Nephron progenitor cell (in vitro differentiated cells): ENCODE results near the gene PKNOX1.
"Not testable (repeated sequence)": the region's sequence is repeated elsewhere in the genome, so short reads cannot be mapped to it uniquely, and the experiment has no call there.

ENCODE experiments used
- DNase-seq: peaks from one replicate; pipeline ENCODE4 v3.0.0; 2021
- H3K27ac Mint-ChIP-seq: 2 replicates; pipeline ENCODE4 v1.8.0; 2021; ENCODE audit warnings: mild to moderate bottlenecking, moderate library complexity, mixed read lengths
- H3K27me3 Mint-ChIP-seq: 2 replicates; pipeline ENCODE4 v1.8.0; 2021; ENCODE audit warnings: mild to moderate bottlenecking, low read depth, mixed read lengths; ENCODE audit not compliant: poor library complexity
- H3K36me3 Mint-ChIP-seq: 2 replicates; pipeline ENCODE4 v1.8.0; 2021; ENCODE audit warnings: low read depth, mixed read lengths
- H3K4me1 Mint-ChIP-seq: 2 replicates; pipeline ENCODE4 v1.8.0; 2021; ENCODE audit warnings: mixed read lengths
- H3K4me3 Mint-ChIP-seq: 2 replicates; pipeline ENCODE4 v1.8.0; 2021; ENCODE audit warnings: mild to moderate bottlenecking, moderate library complexity, mixed read lengths
- H3K9me3 Mint-ChIP-seq: 2 replicates; pipeline ENCODE4 v1.8.0; 2021; ENCODE audit warnings: mild to moderate bottlenecking, moderate library complexity, mixed read lengths
- TF ChIP-seq, protein P1 (sequence below): fragments of 200-600 bp; sonication (generic); IDR thresholded peaks from 2 replicates; pipeline ENCODE4 v1.5.0; 2021; ENCODE audit warnings: antibody characterized with exemption

The PKNOX1 gene

DNA sequence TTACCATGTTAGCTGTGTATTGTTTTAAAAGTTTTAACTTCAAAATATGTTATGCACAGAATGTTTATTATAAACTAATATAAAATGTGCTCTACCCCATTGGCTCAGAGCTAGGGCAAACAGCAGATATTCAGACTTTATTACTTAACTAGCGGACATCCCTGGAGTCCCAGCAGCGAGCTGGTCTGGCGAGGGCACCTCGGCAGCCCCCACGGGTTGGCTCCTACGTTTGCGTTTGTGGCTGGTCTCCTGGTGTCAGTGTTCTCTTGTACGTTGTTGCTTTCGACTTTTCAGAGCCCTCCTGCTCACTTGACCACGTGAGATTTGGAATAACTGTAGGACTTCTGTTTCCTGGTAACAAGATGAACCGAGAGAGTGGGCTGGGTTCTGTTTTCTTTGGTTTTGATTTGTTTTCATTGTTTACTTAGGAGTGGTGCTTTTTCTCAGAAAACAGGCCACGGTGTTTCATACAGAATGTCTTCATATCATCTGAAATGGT is 56.8 kb downstream of the PKNOX1 start:
- Mint-ChIP-seq H3K36me3 (peaks cover 49% of the 10 kb centered on the region), H3K4me3 (no peak overlapping the region), H3K9me3 (no peaks in the 10 kb centered on the region), H3K4me1 (no peaks in the 10 kb centered on the region), H3K27ac (peak overlapping the region; percentile 30), H3K27me3 (no peaks in the 10 kb centered on the region)
- TF ChIP-seq, protein P1, sequence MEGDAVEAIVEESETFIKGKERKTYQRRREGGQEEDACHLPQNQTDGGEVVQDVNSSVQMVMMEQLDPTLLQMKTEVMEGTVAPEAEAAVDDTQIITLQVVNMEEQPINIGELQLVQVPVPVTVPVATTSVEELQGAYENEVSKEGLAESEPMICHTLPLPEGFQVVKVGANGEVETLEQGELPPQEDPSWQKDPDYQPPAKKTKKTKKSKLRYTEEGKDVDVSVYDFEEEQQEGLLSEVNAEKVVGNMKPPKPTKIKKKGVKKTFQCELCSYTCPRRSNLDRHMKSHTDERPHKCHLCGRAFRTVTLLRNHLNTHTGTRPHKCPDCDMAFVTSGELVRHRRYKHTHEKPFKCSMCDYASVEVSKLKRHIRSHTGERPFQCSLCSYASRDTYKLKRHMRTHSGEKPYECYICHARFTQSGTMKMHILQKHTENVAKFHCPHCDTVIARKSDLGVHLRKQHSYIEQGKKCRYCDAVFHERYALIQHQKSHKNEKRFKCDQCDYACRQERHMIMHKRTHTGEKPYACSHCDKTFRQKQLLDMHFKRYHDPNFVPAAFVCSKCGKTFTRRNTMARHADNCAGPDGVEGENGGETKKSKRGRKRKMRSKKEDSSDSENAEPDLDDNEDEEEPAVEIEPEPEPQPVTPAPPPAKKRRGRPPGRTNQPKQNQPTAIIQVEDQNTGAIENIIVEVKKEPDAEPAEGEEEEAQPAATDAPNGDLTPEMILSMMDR = no peak
- no peak for DNase-seq

DNA sequence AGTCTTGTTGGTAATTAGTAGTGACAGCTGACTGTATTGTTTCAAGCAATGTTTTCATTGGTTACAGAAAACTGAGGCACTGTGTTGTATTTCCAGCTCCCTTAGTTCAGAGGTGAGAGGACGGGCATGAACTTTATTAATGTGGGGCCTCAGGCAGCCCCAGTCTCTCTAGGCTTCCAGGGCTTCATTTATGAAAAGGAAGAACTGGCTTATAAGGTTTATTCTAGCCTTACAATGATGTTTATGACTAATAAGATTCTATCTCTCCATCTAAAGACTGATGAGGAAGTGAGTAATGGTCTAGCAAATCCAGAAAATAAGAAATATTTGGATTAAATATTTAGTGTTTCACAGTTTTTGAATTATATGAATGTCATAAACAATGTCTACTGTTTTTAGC is 59.7 kb downstream of the PKNOX1 start:
- DNase-seq = no peak
- Mint-ChIP-seq H3K27ac (no peak overlapping the region), H3K36me3 (peaks cover 35% of the 10 kb centered on the region), H3K27me3 (no peaks in the 10 kb centered on the region), H3K4me1 (no peaks in the 10 kb centered on the region), H3K4me3 (no peak overlapping the region), H3K9me3 (no peaks in the 10 kb centered on the region)
- TF ChIP-seq, protein P1 = no peak

DNA sequence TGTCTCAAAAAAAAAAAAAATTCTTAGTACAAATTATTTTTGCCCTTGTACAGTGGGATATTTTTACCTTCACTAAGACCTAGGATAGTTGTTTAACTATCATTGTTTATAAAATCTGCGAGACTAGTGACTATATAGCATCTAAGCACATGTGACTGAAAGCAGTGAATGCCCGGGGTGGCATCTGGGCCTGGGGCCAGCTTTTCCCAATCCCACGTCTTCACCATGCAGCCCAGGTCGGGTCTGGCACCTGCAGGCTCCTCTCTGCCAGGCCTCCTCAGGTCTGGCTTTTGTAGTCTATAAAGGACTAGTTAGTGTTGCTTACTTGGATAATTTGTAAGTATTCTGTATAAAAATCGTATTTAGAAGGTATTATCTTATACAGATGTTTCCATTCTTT is 60.5 kb downstream of the PKNOX1 start:
- no peaks in the 10 kb centered on the region for H3K4me1 Mint-ChIP-seq
- H3K27me3 Mint-ChIP-seq = no peaks in the 10 kb centered on the region
- TF ChIP-seq, protein P1 = no peak
- no peak overlapping the region for H3K4me3 Mint-ChIP-seq
- H3K36me3 Mint-ChIP-seq = peaks cover 28% of the 10 kb centered on the region
- no peaks in the 10 kb centered on the region for H3K9me3 Mint-ChIP-seq
- H3K27ac Mint-ChIP-seq = peak overlapping the region; percentile 90
- DNase-seq = no peak

DNA sequence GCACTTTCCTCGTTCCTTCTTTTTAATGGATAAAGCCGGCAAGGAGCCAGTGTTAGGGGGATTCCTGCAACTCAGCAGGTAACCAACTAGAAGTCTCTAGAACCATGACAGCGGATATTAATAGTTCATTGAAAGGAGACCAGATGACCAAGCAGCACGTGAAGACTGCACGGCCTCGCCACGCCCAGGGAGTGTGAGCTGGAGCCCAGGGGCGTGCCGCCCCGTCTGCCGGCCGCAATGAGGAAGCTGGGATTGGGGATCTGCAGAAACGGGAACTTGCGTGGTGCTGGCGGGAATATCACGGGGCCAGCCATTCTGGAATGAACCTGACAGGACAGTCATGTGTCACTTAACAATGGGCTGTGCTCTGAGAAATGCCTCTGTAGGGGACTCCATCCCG is 62.5 kb downstream of the PKNOX1 start:
- H3K9me3 Mint-ChIP-seq, H3K4me3 Mint-ChIP-seq, H3K27me3 Mint-ChIP-seq, H3K27ac Mint-ChIP-seq, DNase-seq, H3K4me1 Mint-ChIP-seq: not testable (repeated sequence)
- H3K36me3 Mint-ChIP-seq = peaks cover 10% of the 10 kb centered on the region

DNA sequence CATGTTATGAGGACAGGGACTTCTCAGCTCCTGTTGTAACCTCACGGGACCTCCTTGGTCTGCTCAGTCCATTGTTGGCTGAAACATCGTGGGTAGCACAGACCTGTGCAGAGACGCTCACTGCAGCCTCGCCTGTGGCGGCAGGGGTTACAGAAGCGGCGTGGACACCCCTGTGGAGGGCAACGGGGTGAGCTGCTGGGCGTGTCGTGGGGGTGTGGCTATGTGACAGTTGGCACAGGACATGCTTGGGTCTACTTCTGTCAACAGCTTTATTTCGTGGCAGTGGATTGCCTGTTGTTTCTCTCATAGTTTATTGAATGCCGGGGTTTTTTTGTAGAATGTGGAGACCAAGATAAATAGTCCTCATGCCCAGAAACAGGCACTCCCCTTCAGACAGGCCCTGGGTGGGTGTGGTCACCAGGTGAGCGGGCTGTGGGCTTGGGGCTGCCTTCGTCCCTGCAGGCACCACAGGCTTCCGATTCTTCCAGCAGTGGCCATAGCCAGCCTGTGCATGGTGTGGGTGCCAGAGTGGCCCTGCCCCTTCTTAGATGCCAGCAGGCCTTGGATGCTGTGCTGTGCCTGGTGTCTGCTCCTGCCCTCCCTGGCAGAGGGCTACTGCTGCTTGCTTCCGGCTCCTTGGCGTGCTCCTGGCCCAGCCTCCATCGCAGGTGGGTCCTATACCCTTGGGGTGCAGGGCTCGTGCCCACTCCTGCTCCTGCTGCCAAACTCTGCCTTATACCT is 63.7 kb downstream of the PKNOX1 start:
- H3K4me1 Mint-ChIP-seq, H3K4me3 Mint-ChIP-seq, H3K36me3 Mint-ChIP-seq, H3K9me3 Mint-ChIP-seq, DNase-seq, H3K27me3 Mint-ChIP-seq, H3K27ac Mint-ChIP-seq: not testable (repeated sequence)

DNA sequence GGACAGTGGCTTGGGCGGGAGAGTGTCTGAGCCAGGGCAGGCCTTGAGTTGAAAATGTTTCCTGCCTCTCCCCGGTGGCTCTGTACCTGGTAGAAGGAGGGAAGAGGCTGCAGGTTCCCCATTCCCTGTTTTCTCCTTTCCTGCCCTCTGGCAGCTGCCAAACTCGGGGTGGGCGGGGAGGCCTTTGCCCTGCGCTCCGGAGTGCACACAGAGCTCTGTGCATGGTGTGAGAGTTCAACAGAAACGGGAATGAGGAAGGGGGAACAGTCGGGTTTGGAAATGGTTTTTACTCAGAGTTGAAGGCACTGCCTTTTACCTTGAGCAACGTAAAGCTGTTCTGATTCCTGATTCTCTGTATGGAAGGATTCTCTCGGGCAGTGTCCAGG is 64.3 kb downstream of the PKNOX1 start:
- DNase-seq, H3K27me3 Mint-ChIP-seq, H3K9me3 Mint-ChIP-seq, H3K4me1 Mint-ChIP-seq, H3K27ac Mint-ChIP-seq, H3K4me3 Mint-ChIP-seq, H3K36me3 Mint-ChIP-seq: not testable (repeated sequence)

DNA sequence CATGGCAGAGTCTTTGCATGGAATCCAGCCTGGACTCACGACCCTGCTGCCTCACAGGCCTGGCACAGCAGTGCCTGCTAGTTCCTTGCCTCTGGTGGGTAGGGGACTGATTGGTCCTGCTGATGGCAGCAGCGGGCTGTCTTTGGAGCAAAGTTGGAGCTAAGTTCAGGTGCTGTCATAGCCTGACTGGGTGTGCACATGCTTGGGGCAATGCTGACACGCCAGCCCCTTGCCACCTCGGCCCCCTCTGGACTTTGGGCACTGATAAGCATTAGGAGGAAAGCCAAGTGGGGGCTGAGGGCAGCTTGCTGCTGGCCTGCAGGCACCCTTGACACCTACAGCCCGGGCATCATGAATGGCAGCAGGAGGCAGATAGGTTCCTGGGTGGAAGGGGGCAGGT is 67.8 kb downstream of the PKNOX1 start:
- not testable (repeated sequence) for H3K9me3 Mint-ChIP-seq, H3K36me3 Mint-ChIP-seq, H3K27me3 Mint-ChIP-seq, H3K27ac Mint-ChIP-seq, H3K4me1 Mint-ChIP-seq, DNase-seq, H3K4me3 Mint-ChIP-seq

DNA sequence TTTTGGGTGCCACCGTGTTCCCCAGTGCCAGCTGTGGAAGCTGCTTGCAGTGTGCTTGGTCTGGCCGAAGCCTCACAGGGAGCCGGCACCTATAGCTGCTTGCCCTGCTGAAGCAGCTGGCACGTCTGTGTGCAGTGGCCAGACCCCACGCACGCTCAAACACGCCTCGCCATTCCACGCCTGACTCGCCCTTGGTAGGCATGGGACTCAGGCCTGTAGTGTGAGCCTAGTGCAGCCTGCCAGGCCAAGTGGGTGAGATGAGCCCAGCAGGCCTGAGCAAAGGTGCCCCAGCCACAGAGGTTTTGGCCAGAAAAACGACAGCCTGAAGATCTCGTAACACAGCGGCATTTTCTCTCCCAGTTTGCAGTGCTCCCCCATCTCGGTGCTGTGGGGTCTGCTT is 68.9 kb downstream of the PKNOX1 start:
- H3K36me3 Mint-ChIP-seq, H3K27ac Mint-ChIP-seq, H3K27me3 Mint-ChIP-seq, H3K9me3 Mint-ChIP-seq, DNase-seq, H3K4me1 Mint-ChIP-seq, H3K4me3 Mint-ChIP-seq: not testable (repeated sequence)

DNA sequence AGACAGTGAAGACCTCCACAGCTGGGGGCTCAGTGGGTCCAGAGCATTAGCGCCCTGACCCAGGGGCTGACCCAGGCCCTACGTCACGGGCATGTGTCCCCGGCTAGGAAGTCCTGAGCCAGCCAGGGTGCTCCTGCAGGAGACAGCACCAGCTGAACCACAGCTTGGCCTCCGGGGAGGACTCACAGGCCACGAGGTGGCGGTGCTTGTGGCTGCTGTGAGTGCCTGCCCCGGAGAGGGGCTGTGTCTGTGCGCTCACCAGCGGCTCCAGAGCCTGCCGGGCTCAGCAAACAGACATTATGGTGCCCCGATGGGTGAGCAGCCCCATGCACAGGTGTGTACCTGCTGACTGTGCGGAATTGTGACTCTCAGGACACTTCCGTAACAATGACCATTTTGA is 70.2 kb downstream of the PKNOX1 start:
- not testable (repeated sequence) for H3K27ac Mint-ChIP-seq, H3K27me3 Mint-ChIP-seq, H3K36me3 Mint-ChIP-seq, DNase-seq, H3K4me3 Mint-ChIP-seq, H3K4me1 Mint-ChIP-seq, H3K9me3 Mint-ChIP-seq

DNA sequence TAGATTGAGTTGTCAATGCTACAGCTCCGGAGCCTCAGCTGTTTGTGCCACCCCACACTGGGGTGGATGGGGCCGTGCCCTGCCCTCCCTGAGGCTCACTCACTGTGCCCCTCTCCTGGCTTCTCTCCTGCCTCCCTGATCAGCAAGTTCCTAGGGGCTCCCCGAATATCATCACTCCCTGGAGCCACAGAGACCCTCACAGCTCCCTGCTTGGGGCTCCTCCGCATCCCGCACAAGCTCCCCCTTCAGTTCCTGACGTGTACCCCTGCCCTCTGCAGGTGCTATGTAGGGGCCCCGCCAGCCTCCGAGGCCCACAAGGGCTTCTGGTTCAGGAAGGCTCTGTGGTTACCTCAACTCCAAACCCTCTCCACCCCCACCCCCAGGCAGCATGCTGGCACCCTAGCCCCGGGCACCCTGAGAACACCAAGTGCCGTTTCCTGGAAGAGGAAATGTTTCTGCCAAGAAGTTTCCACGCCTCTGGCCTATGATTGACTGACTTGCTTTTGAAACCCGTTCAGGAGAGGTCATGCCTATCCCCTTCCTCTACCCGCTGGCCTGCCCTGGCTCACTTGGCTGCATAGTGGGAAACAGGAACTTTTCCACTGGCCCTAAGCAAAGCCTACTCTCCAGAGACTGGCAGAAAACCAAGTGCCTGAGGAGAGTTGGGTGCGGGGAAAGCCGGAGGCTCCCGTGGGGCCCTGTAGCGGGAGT is 71.0 kb downstream of the PKNOX1 start:
- H3K27ac Mint-ChIP-seq, H3K36me3 Mint-ChIP-seq, DNase-seq, H3K4me3 Mint-ChIP-seq, H3K9me3 Mint-ChIP-seq, H3K4me1 Mint-ChIP-seq, H3K27me3 Mint-ChIP-seq: not testable (repeated sequence)

DNA sequence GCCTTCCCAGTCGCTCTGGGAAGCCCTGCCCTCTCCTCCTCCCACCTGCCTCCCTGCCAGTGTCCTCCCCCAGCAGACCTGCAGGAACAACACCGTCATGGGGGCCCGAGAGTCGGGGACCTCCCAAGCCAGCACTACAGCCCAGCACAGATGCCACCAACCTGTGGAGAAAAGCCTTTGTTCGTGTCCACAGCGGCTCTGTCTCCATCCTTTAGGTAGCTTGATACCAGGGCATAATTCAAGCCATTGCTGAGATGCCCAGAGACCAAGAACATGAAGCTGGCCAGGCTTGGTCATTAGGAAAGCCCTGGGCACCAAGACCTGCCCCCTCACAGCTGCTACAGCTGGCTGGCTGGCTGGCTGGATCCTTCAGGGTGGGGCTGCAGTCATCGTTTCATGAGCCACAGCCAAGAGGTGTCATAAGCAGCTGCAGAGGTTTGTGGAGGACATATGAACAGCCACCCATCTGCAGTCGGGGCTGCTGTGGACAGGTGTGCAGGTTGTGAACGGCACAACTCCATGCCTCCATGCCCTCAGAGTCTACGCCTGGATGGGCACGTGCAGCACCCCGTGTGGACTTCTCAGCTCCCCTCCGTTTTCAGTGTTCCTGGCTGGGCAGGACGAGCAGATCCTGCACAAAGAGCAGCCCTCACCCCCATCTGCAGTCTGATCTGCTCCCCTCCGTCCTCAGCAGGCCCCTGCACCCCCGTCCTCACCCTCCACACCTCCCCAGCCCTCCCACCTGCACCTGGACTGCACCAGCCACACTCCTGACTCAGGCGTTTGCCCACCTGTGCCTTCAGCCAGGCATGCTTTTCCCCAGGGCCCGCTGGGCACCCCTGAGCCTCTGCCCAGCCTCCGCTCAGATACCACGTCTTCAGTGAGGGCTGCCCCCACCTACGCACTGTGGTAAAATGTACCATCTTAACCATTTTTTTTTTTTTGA is 71.8 kb downstream of the PKNOX1 start:
- not testable (repeated sequence) for H3K27ac Mint-ChIP-seq

More for the DNA sequence above, 71.8 kb downstream of the PKNOX1 start:
- H3K27me3 Mint-ChIP-seq, H3K36me3 Mint-ChIP-seq, DNase-seq, H3K4me3 Mint-ChIP-seq, H3K9me3 Mint-ChIP-seq, H3K4me1 Mint-ChIP-seq: not testable (repeated sequence)
